MCF 10A (cell line): ENCODE results near the gene ABHD12. TPM values are rescaled to one million over a fixed set of nuclear protein-coding genes. Genes with fewer than 3 reads are reported as not detected.

Source experiments
- BruUV-seq: library from RNA; stranded (reverse); fragments of 400-500 nt; replicated peaks from 2 replicates; lab custom pipeline; 2021; lab: Mats Ljungman, UMichigan
- CTCF ChIA-PET: fragments of 300-600 bp; sonication (Branson Sonifier 250); formaldehyde crosslinking; extraction: SDS; loops from one replicate; lab custom pipeline; 2021; ENCODE audit warnings: antibody characterized with exemption, inconsistent platforms; lab: Yijun Ruan, JAX
- POLR2A ChIA-PET: fragments of 300-600, 350-650 bp; sonication (Branson Sonifier 250); formaldehyde crosslinking; extraction: SDS; loops from one replicate; lab custom pipeline; 2020; ENCODE audit warnings: antibody characterized with exemption, inconsistent platforms; lab: Yijun Ruan, JAX
- DNase-seq: peaks from one replicate; pipeline ENCODE4 v3.0.0-alpha.2; 2018; ENCODE audit not compliant: unreplicated experiment
- H3K27ac Mint-ChIP-seq: one replicate; pipeline ENCODE4 v1.8.0; 2022; ENCODE audit warnings: mild to moderate bottlenecking, low read depth, mixed read lengths; ENCODE audit not compliant: unreplicated experiment
- H3K27me3 Mint-ChIP-seq: one replicate; pipeline ENCODE4 v1.8.0; 2022; ENCODE audit warnings: mixed read lengths; ENCODE audit not compliant: insufficient read depth, unreplicated experiment
- H3K36me3 Mint-ChIP-seq: one replicate; pipeline ENCODE4 v1.8.0; 2022; ENCODE audit warnings: mild to moderate bottlenecking, moderate library complexity, mixed read lengths; ENCODE audit not compliant: insufficient read depth, unreplicated experiment
- H3K4me1 Mint-ChIP-seq: one replicate; pipeline ENCODE4 v1.8.0; 2022; ENCODE audit warnings: mixed read lengths; ENCODE audit not compliant: insufficient read depth, unreplicated experiment
- H3K4me3 Mint-ChIP-seq: one replicate; pipeline ENCODE4 v1.8.0; 2022; ENCODE audit warnings: mild to moderate bottlenecking, moderate library complexity, mixed read lengths; ENCODE audit not compliant: unreplicated experiment
- H3K9me3 Mint-ChIP-seq: one replicate; pipeline ENCODE4 v1.8.0; 2022; ENCODE audit warnings: mixed read lengths; ENCODE audit not compliant: unreplicated experiment
- CTCF ChIP-seq: fragments of 200-600 bp; IDR thresholded peaks from one replicate; pipeline ENCODE4 v1.8.0; 2022; ENCODE audit warnings: antibody characterized with exemption, mild to moderate bottlenecking; ENCODE audit not compliant: unreplicated experiment
- intact Hi-C: fragments of 100-400 bp; cut with micrococcal nuclease; formaldehyde crosslinking; loops from 2 replicates; pipeline ENCODE4 v1.14.1; 2022
- total RNA-seq: library from RNA; stranded (reverse); gene quantifications from 2 replicates; pipeline ENCODE4 v1.2.3, GENCODE V29; 2022

ABHD12 gene
- total RNA-seq, 1 experiment from 2014 or later = 18.6 TPM

- no peaks in the 10 kb centered on the region for H3K27me3 Mint-ChIP-seq
- POLR2A ChIA-PET = interaction anchor here (0.7 to 1.7 kb wide), 4 partner anchors 19 to 196 kb away, joined by 3 to 7 read pairs (median 4); partner anchors contain the start of gene PYGB
- H3K36me3 Mint-ChIP-seq = peaks cover 97% of the 10 kb centered on the region
- H3K4me1 Mint-ChIP-seq = peaks cover 2% of the 10 kb centered on the region
- no peak for TF ChIP-seq CTCF
- no peaks in the 10 kb centered on the region for H3K9me3 Mint-ChIP-seq
- DNase-seq = no peak
- no peak overlapping the region for H3K27ac Mint-ChIP-seq
- no peak overlapping the region for H3K4me3 Mint-ChIP-seq
- BruUV-seq = TSS peak; percentile 1
- intact Hi-C loops = no loop called here
- CTCF ChIA-PET = interaction anchor here (0.8 to 1.5 kb wide), 4 partner anchors 9 to 255 kb away, joined by 3 to 5 read pairs (median 4); no protein-coding TSS in a partner anchor
These were observed 118.2 kb downstream of the ABHD12 start for GRCh38 chr20:25272223-25273000.

GRCh38 chr20:25271486-25272222, 119.0 kb downstream of the ABHD12 start:
- no peak for TF ChIP-seq CTCF
- peaks cover 97% of the 10 kb centered on the region for H3K36me3 Mint-ChIP-seq
- CTCF ChIA-PET = interaction anchor here (0.9 to 1.1 kb wide), 2 partner anchors 10 to 15 kb away, joined by 3 read pairs; no protein-coding TSS in a partner anchor
- H3K27me3 Mint-ChIP-seq = no peaks in the 10 kb centered on the region
- H3K9me3 Mint-ChIP-seq = no peaks in the 10 kb centered on the region
- intact Hi-C loops = no loop called here
- H3K27ac Mint-ChIP-seq = no peak overlapping the region
- peaks cover 7% of the 10 kb centered on the region for H3K4me1 Mint-ChIP-seq
- POLR2A ChIA-PET = interaction anchor here (0.7 to 1.7 kb wide), 6 partner anchors 18 to 195 kb away, joined by 3 to 7 read pairs (median 3); partner anchors contain the start of gene PYGB
- no TSS peak for BruUV-seq
- no peak overlapping the region for H3K4me3 Mint-ChIP-seq
- no peak for DNase-seq

GRCh38 chr20:25270829-25271251, 119.8 kb downstream of the ABHD12 start:
- ChIA-PET CTCF (interaction anchor here (0.9 kb wide), 1 partner anchor 16 kb away, joined by 3 read pairs; no protein-coding TSS in a partner anchor), POLR2A (no interaction called here)
- TF ChIP-seq CTCF = no peak
- intact Hi-C loops = no loop called here
- Mint-ChIP-seq H3K27me3 (no peaks in the 10 kb centered on the region), H3K27ac (no peak overlapping the region), H3K36me3 (peaks cover 97% of the 10 kb centered on the region), H3K4me3 (no peak overlapping the region), H3K9me3 (no peaks in the 10 kb centered on the region), H3K4me1 (peaks cover 7% of the 10 kb centered on the region)
- no peak for DNase-seq
- BruUV-seq = no TSS peak

- peak overlapping the region; percentile 74 for H3K27ac Mint-ChIP-seq
- no peaks in the 10 kb centered on the region for H3K9me3 Mint-ChIP-seq
- POLR2A ChIA-PET = interaction anchor here (2.5 kb wide), 1 partner anchor 19 kb away, joined by 16 read pairs; no protein-coding TSS in a partner anchor
These were observed 120.8 kb downstream of the ABHD12 start for GRCh38 chr20:25269833-25270170.

More at GRCh38 chr20:25269833-25270170, 120.8 kb downstream of the ABHD12 start:
- BruUV-seq = no TSS peak
- intact Hi-C loops = no loop called here
- Mint-ChIP-seq H3K36me3 (peaks cover 95% of the 10 kb centered on the region), H3K4me3 (no peak overlapping the region), H3K4me1 (peaks cover 7% of the 10 kb centered on the region), H3K27me3 (no peaks in the 10 kb centered on the region)
- no peak for TF ChIP-seq CTCF
- no peak for DNase-seq
- CTCF ChIA-PET = interaction anchor here (2.2 kb wide), 1 partner anchor 26 kb away, joined by 7 read pairs; no protein-coding TSS in a partner anchor
